ENCODE measurements around the gene GOLT1A. TPM values are rescaled to one million over a fixed set of nuclear protein-coding genes. Genes with fewer than 3 reads are reported as not detected.

GOLT1A gene
- total and polyA plus RNA-seq, 7 donors = 0.30 to 7.1 (median 0.37) TPM; not detected in 4

- DNase-seq (peak; percentile 74 to 85), ATAC-seq (peak; percentile 96 to 98 (median 96))
- intact Hi-C loops (cut with DNase I) = loop anchor here (1.0 to 2.0 kb wide), 3 partner anchors 44 to 346 kb away; partner anchors contain the start of gene SNRPE (in 1 of the 2)
- WGBS, 3 donors = 11 to 17% (median 14%) methylated on average over 13 of the region's 13 CpGs
- no peaks in the 10 kb centered on the region for H3K9me3 ChIP-seq
- peaks cover 0 to 2% (median 0%) of the 10 kb centered on the region in 3 donors for H3K27me3 ChIP-seq (ENCODE audit: insufficient read depth in 3 of 3, low read length in 2 of 3)
- H3K4me3 ChIP-seq = no peak overlapping the region
- no peak overlapping the region for H3K27ac ChIP-seq
- H3K4me1 ChIP-seq = no peaks in the 10 kb centered on the region
- TF ChIP-seq, protein P1, sequence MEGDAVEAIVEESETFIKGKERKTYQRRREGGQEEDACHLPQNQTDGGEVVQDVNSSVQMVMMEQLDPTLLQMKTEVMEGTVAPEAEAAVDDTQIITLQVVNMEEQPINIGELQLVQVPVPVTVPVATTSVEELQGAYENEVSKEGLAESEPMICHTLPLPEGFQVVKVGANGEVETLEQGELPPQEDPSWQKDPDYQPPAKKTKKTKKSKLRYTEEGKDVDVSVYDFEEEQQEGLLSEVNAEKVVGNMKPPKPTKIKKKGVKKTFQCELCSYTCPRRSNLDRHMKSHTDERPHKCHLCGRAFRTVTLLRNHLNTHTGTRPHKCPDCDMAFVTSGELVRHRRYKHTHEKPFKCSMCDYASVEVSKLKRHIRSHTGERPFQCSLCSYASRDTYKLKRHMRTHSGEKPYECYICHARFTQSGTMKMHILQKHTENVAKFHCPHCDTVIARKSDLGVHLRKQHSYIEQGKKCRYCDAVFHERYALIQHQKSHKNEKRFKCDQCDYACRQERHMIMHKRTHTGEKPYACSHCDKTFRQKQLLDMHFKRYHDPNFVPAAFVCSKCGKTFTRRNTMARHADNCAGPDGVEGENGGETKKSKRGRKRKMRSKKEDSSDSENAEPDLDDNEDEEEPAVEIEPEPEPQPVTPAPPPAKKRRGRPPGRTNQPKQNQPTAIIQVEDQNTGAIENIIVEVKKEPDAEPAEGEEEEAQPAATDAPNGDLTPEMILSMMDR (IDR thresholded peaks at IDR 0.05) = peak; percentile 85
- no peaks in the 10 kb centered on the region for H3K36me3 ChIP-seq (ENCODE audit: insufficient read depth in 1 of 2, low read depth in 1 of 2)
These were observed 6.6 kb downstream of the GOLT1A start for GRCh38 chr1:204207136-204207616.

DNA sequence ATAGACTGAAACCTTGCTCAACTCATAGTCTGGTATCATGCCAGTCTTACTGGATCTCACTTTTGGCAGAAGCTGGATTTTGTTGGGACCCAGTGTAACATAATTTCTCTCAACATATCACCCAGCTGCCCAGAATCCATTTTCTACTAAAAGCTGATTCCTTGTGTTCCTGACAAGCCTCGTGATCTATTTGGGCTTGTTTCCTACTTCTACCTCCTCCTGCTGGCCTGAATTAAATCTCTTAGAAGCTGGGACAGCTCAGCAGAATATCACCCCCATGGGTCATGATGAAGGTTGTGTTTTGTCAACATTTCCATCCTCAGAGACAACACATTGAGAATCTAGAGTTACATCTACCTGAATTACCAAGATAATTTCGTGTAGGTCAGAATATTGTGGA, 7.7 kb downstream of the GOLT1A start:
- no peaks in the 10 kb centered on the region for H3K36me3 ChIP-seq (ENCODE audit: insufficient read depth in 1 of 2, low read depth in 1 of 2)
- no peak overlapping the region for H3K4me3 ChIP-seq
- no peak for ATAC-seq
- DNase-seq = no peak
- no peaks in the 10 kb centered on the region for H3K9me3 ChIP-seq
- WGBS, 3 donors = 51 to 70% (median 62%) methylated on average over 2 of the region's 2 CpGs
- H3K27me3 ChIP-seq (ENCODE audit: insufficient read depth in 3 of 3, low read length in 2 of 3) = peaks cover 0 to 2% (median 0%) of the 10 kb centered on the region in 3 donors
- H3K4me1 ChIP-seq = no peaks in the 10 kb centered on the region
- TF ChIP-seq, protein P1 (IDR thresholded peaks at IDR 0.05) = no peak
- no peak overlapping the region for H3K27ac ChIP-seq
- intact Hi-C loops (cut with DNase I) = loop anchor here (2.0 kb wide), 2 partner anchors 43 to 345 kb away; partner anchors contain the start of gene SNRPE (in 1 of the 2)

GRCh38 chr1:204205486-204205885, 8.3 kb downstream of the GOLT1A start:
- Histone ChIP-seq H3K9me3 (no peaks in the 10 kb centered on the region), H3K36me3 (ENCODE audit: insufficient read depth in 1 of 2, low read depth in 1 of 2) (no peaks in the 10 kb centered on the region), H3K4me1 (peaks cover under 1% of the 10 kb centered on the region), H3K27me3 (ENCODE audit: insufficient read depth in 3 of 3, low read length in 2 of 3) (peaks cover 0 to 2% (median 0%) of the 10 kb centered on the region in 3 donors), H3K27ac (no peak overlapping the region), H3K4me3 (no peak overlapping the region)
- ATAC-seq = no peak
- TF ChIP-seq, protein P1 (IDR thresholded peaks at IDR 0.05) = no peak
- intact Hi-C loops (cut with DNase I) = no loop called here
- DNase-seq = no peak

- TF ChIP-seq, protein P1 (IDR thresholded peaks at IDR 0.05) = no peak
- ATAC-seq (no peak), DNase-seq (no peak)
- no peak overlapping the region for H3K4me3 ChIP-seq
- no peaks in the 10 kb centered on the region for H3K36me3 ChIP-seq (ENCODE audit: insufficient read depth in 1 of 2, low read depth in 1 of 2)
- peaks cover 0 to 2% (median 0%) of the 10 kb centered on the region in 3 donors for H3K27me3 ChIP-seq (ENCODE audit: insufficient read depth in 3 of 3, low read length in 2 of 3)
- intact Hi-C loops (cut with DNase I) = no loop called here
- peaks cover 4% of the 10 kb centered on the region for H3K4me1 ChIP-seq
- no peak overlapping the region for H3K27ac ChIP-seq
- 94 to 97% (median 97%) methylated on average over 2 of the region's 2 CpGs for WGBS, 3 donors
- H3K9me3 ChIP-seq = no peaks in the 10 kb centered on the region
These were observed 8.8 kb downstream of the GOLT1A start for GRCh38 chr1:204204944-204205343.

Measured in psoas muscle (tissue), 8 donors.